Keratinocyte (primary cell): ENCODE results near the gene SAYSD1.

Experiments
- EZH2 ChIP-seq: IDR thresholded peaks from one replicate; pipeline ENCODE4 v1.6.1; 2012; ENCODE audit warnings: inconsistent platforms, mild to moderate bottlenecking, low read length, moderate library complexity
- TF ChIP-seq, protein P1 (sequence below), 3 experiments: IDR thresholded peaks in 1 of 3; conservative IDR thresholded peaks in 1 of 3; optimal IDR thresholded peaks in 1 of 3; 2 replicates in 2 of 3; 3 replicates in 1 of 3; pipeline versions ENCODE3 to v1.5.1; 2011; ENCODE audit warnings: low read length in 3 of 3, mild to moderate bottlenecking in 3 of 3, moderate library complexity in 2 of 3, control low read depth in 1 of 3, inconsistent platforms in 1 of 3; ENCODE audit not compliant: insufficient read depth in 2 of 3; ENCODE audit errors: extremely low read depth in 1 of 3

DNA sequence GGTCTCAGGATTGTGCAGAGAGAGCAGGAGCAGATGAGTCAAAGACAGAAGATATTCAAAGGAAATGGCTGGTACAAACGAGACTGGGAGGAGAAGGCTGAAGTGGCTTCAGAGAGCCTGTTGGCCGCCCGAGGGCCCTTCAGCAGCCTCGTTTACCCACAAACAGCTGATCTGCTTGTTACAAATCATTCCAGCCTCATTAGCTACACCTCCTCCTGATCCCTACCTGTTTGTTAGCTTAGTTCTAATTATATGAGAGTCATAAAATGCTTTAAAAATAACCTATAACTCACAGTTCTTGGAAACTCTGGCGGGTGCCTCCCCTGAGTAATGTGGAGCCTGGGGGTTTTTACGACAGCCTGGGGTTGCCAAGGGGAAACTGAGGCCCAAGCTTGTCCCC, 53.8 kb downstream of the SAYSD1 start:
- TF ChIP-seq, protein P1, sequence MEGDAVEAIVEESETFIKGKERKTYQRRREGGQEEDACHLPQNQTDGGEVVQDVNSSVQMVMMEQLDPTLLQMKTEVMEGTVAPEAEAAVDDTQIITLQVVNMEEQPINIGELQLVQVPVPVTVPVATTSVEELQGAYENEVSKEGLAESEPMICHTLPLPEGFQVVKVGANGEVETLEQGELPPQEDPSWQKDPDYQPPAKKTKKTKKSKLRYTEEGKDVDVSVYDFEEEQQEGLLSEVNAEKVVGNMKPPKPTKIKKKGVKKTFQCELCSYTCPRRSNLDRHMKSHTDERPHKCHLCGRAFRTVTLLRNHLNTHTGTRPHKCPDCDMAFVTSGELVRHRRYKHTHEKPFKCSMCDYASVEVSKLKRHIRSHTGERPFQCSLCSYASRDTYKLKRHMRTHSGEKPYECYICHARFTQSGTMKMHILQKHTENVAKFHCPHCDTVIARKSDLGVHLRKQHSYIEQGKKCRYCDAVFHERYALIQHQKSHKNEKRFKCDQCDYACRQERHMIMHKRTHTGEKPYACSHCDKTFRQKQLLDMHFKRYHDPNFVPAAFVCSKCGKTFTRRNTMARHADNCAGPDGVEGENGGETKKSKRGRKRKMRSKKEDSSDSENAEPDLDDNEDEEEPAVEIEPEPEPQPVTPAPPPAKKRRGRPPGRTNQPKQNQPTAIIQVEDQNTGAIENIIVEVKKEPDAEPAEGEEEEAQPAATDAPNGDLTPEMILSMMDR (optimal IDR thresholded peaks at IDR 0.05 in 1 of 3, IDR thresholded peaks at IDR 0.05 in 1 of 3, conservative IDR thresholded peaks at IDR 0.05 in 1 of 3; ENCODE audit: extremely low read depth in 1 of 3, insufficient read depth in 2 of 3, low read length in 3 of 3): no peak
- TF ChIP-seq EZH2: no peak
